ENCODE measurements around the gene ADAMTS4.

ADAMTS4 gene

DNA sequence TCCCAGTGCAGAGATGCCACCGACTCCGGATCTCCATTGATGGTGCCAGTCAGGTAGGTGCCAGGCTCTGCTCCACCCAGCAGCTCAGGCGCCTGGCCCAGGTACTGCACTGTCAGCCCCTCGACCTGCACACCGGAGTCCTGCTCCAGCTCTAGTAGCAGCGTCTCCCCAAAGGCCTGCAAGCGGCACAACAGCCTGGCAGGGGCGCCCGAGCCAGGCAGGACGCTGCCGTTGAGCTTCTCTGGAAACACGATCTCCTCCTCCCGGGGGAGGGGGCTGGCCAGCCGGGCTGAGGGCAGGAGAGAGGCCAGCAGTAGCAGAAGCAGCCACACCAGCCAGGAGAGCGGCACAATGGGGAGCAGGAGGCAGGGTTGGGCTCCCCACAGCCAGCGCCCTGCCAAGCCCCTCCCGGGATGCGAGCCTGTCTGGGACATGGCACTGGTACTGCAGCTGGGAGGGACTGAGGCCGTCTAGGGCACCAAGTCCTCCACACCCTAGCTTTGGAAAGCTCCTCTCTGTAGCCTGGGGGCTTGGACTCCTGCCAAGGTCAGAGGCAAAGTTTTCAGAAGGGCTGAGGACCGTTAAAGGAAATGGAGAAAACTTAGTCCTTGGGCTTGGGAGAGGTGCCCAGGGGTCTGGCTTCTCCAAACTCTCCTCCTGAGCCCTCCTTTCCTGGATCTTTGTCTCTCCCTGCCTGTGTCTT is 509 bp downstream of the ADAMTS4 start:
- no peak for DNase-seq (ENCODE audit: low spot score)
- TF ChIP-seq, protein P1, sequence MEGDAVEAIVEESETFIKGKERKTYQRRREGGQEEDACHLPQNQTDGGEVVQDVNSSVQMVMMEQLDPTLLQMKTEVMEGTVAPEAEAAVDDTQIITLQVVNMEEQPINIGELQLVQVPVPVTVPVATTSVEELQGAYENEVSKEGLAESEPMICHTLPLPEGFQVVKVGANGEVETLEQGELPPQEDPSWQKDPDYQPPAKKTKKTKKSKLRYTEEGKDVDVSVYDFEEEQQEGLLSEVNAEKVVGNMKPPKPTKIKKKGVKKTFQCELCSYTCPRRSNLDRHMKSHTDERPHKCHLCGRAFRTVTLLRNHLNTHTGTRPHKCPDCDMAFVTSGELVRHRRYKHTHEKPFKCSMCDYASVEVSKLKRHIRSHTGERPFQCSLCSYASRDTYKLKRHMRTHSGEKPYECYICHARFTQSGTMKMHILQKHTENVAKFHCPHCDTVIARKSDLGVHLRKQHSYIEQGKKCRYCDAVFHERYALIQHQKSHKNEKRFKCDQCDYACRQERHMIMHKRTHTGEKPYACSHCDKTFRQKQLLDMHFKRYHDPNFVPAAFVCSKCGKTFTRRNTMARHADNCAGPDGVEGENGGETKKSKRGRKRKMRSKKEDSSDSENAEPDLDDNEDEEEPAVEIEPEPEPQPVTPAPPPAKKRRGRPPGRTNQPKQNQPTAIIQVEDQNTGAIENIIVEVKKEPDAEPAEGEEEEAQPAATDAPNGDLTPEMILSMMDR (IDR thresholded peaks at IDR 0.05; ENCODE audit: extremely low read depth, insufficient read depth, missing control alignments): no peak
- in situ Hi-C loops (cut with MboI; ENCODE audit: low pct_unique_long_range_greater_than_20kb, low sequenced_read_pairs, unreplicated experiment): loop anchor here (25.0 kb wide), 1 partner anchor 514 kb away; the partner anchor contains the start of genes FCRLA and FCRLB

DNA sequence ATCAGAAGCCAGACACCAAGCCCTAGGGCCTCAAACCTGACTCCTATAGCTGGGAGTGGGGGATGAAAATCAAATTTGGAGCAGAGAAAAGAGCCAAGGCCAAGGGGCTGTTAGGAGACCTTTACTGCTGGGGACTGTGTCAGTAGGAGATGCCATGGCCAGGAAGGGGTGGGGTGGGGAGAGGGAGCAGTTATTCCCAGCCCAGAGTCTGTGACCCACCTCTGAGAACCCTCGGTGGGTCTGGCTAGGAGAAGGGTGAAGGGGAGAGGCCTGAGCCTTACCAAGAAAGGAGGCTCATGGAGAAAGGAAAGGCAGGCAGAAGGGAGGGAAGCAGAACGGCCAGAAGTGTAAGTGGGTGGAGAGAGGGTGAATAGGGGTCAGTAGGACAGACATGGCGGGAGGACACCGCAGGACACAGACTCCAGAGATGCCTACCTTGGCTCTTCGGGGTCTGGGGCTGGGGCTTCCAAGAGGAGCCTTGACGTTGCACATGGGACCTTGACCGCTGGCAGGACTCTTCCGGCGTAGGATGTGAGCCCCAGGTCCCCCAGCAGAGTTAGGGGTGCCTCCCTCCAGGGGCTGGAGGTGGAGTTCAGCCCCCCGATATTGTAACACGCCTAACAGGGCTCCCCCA is 1.2 kb downstream of the ADAMTS4 start:
- in situ Hi-C loops (cut with MboI; ENCODE audit: low pct_unique_long_range_greater_than_20kb, low sequenced_read_pairs, unreplicated experiment): loop anchor here (25.0 kb wide), 1 partner anchor 515 kb away; the partner anchor contains the start of genes FCRLA and FCRLB
- TF ChIP-seq, protein P1 (IDR thresholded peaks at IDR 0.05; ENCODE audit: extremely low read depth, insufficient read depth, missing control alignments): no peak
- DNase-seq (ENCODE audit: low spot score): no peak

DNA sequence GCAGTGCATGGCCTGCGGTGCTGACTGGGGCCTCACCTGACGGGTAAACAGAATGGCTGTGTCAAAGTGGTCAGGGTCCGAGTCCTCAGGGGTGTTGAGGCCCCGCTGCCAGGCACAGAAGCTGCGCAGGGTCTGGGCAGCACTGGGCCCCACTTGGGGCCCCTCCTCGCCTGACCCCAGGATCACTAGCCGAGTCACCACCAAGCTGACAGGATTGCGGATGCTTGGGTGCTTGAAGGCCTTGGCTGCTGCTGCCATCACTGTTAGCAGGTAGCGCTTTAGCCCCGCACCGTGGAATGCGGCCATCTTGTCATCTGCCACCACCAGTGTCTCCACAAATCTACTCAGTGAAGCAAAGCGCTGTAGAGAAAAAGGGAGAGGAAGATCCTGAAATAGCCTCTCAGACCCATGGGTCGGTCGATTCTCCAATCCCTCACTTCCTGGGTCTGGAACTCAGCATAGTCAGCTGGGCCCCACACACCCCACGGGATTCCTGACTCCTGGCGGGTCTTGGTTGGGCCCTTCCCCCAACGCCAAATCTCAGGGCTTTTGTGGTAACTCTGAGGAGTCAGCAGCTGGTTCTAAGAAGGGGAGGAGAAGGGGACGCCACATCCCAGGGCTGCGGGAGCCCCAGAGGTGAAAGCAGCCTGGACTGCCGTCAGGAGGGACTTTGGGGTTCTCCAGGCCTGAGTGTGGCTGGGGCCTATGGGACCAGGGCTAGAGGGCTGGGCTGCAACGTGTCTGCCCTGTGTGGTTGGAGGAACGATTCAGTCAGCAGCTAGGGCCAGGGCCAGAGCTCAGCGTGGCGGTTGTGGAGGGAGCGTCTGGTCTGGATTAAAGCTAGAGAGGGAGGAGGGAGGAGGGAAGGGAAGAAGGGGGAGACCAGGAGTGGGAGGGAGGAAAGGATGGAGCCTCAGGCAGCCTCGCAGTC is 2.1 kb downstream of the ADAMTS4 start:
- TF ChIP-seq, protein P1 (IDR thresholded peaks at IDR 0.05; ENCODE audit: extremely low read depth, insufficient read depth, missing control alignments): no peak
- no peak for DNase-seq (ENCODE audit: low spot score)
- in situ Hi-C loops (cut with MboI; ENCODE audit: low pct_unique_long_range_greater_than_20kb, low sequenced_read_pairs, unreplicated experiment): loop anchor here (25.0 kb wide), 1 partner anchor 516 kb away; the partner anchor contains the start of genes FCRLA and FCRLB

DNA sequence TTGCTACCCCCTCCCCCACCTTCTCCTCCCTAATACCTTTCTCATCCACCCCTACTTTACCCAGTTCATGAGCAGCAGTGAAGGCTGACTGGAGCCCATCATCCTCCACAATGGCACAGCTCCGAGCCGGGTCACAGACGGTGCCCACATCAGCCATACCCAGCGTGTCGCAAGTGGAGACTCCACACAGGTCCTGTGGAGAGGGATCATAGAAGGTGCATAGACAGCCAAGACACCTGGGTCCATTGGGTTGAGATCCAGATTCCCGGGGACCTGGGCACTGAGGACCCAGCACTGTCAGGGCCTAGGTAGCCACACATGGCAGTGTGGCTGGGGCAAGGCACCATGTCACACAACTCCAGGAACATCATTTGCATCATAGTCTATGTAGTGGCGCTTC is 2.7 kb downstream of the ADAMTS4 start:
- TF ChIP-seq, protein P1 (IDR thresholded peaks at IDR 0.05; ENCODE audit: extremely low read depth, insufficient read depth, missing control alignments): no peak
- no peak for DNase-seq (ENCODE audit: low spot score)
- in situ Hi-C loops (cut with MboI; ENCODE audit: low pct_unique_long_range_greater_than_20kb, low sequenced_read_pairs, unreplicated experiment): loop anchor here (25.0 kb wide), 1 partner anchor 516 kb away; the partner anchor contains the start of genes FCRLA and FCRLB

DNA sequence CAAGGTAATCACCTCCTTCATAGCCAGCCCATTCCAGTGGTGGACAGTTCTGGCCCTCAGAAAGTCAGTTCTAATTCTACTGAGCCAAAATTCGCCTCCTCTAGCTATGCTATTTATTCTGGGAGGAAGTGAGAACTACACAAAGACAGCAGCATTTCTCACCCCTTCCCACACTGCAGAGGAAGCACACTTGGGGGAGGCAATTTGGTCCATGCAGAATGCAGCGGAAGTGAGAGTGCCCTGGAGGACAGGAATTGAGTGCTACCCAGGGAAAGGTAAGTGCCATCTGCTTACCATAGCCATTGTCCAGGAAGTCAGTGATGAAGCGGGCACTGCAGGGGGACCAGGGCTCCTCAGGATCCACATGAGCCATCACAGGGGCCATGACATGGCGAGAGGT is 3.7 kb downstream of the ADAMTS4 start:
- TF ChIP-seq, protein P1 (IDR thresholded peaks at IDR 0.05; ENCODE audit: extremely low read depth, insufficient read depth, missing control alignments): no peak
- no peak for DNase-seq (ENCODE audit: low spot score)
- in situ Hi-C loops (cut with MboI; ENCODE audit: low pct_unique_long_range_greater_than_20kb, low sequenced_read_pairs, unreplicated experiment): loop anchor here (25.0 kb wide), 1 partner anchor 517 kb away; the partner anchor contains the start of genes FCRLA and FCRLB
